Measurements from ENCODE around the gene AOPEP. TPM values are rescaled to one million over a fixed set of nuclear protein-coding genes. Genes with fewer than 3 reads are reported as not detected.
A peak's percentile ranks its signal among the peaks of the same experiment; 100 is the strongest.

AOPEP gene
- total RNA-seq, 1 experiment from 2014 or later: 36.4 TPM

DNA sequence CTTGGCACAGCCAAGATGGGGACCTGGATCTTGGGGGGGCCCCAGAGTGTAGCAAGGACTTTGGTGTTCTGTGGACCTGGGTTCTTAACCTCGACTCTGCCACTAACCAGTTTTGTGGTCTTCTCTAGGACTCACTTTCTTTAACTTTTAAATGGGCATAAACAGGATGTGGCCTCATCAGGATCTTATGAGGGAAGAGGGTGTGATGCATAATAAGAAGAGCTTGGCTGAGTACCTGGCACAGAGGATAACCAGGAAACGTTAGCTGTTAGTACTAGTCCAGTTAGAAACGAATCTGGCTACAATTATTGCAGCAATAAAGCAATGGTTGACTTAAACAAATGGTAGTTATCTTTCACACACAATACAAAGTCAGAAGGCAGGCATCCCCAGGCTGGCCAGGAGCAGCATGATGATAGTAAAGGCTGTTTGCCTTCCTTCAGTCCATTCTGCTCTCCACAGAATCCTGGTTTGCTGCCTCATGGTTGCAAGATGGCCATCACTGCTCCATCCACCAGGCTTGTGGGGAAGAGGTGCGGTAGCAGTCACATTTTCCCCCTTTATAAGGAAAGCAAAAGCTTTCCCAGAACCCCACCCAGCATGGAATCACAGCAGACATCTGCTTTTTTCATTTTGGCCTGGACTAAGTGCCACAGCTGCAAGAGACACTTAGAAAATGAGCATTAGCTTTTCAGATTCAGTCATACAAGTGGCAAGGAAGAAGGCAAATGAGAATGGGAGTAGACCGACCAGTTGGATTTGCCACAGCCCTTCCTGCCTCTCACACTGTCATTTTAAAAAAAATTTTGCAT is 225.0 kb downstream of the AOPEP start:
- H3K4me1 ChIP-seq (ENCODE audit: control insufficient read depth, insufficient read depth, low read length): peaks cover 16% of the 10 kb centered on the region
- ChIA-PET CTCF (no interaction called here), POLR2A (interaction anchor here (0.9 kb wide), 1 partner anchor 140 kb away, joined by 3 read pairs; no protein-coding TSS in a partner anchor)
- peak overlapping the region; percentile 59; the same call in 1 of the 2 replicates for H3K27ac ChIP-seq (ENCODE audit: low read length)
- ATAC-seq (no peak), DNase-seq (ENCODE audit: low read depth, low spot score) (no peak)
- H3K36me3 ChIP-seq (ENCODE audit: control insufficient read depth, insufficient read depth, low read length): no peaks in the 10 kb centered on the region
- TF ChIP-seq POLR2AphosphoS5 (IDR thresholded peaks at IDR 0.05; ENCODE audit: low read depth, low read length): no peak
- TF ChIP-seq SIN3A (IDR thresholded peaks at IDR 0.05; ENCODE audit: borderline replicate concordance, insufficient read depth, low read depth, low read length): no peak
- TF ChIP-seq, protein P1, sequence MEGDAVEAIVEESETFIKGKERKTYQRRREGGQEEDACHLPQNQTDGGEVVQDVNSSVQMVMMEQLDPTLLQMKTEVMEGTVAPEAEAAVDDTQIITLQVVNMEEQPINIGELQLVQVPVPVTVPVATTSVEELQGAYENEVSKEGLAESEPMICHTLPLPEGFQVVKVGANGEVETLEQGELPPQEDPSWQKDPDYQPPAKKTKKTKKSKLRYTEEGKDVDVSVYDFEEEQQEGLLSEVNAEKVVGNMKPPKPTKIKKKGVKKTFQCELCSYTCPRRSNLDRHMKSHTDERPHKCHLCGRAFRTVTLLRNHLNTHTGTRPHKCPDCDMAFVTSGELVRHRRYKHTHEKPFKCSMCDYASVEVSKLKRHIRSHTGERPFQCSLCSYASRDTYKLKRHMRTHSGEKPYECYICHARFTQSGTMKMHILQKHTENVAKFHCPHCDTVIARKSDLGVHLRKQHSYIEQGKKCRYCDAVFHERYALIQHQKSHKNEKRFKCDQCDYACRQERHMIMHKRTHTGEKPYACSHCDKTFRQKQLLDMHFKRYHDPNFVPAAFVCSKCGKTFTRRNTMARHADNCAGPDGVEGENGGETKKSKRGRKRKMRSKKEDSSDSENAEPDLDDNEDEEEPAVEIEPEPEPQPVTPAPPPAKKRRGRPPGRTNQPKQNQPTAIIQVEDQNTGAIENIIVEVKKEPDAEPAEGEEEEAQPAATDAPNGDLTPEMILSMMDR (IDR thresholded peaks at IDR 0.05): no peak
- TF ChIP-seq, protein P2, sequence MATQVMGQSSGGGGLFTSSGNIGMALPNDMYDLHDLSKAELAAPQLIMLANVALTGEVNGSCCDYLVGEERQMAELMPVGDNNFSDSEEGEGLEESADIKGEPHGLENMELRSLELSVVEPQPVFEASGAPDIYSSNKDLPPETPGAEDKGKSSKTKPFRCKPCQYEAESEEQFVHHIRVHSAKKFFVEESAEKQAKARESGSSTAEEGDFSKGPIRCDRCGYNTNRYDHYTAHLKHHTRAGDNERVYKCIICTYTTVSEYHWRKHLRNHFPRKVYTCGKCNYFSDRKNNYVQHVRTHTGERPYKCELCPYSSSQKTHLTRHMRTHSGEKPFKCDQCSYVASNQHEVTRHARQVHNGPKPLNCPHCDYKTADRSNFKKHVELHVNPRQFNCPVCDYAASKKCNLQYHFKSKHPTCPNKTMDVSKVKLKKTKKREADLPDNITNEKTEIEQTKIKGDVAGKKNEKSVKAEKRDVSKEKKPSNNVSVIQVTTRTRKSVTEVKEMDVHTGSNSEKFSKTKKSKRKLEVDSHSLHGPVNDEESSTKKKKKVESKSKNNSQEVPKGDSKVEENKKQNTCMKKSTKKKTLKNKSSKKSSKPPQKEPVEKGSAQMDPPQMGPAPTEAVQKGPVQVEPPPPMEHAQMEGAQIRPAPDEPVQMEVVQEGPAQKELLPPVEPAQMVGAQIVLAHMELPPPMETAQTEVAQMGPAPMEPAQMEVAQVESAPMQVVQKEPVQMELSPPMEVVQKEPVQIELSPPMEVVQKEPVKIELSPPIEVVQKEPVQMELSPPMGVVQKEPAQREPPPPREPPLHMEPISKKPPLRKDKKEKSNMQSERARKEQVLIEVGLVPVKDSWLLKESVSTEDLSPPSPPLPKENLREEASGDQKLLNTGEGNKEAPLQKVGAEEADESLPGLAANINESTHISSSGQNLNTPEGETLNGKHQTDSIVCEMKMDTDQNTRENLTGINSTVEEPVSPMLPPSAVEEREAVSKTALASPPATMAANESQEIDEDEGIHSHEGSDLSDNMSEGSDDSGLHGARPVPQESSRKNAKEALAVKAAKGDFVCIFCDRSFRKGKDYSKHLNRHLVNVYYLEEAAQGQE (IDR thresholded peaks at IDR 0.05; ENCODE audit: insufficient read depth in 1 of 2, low read depth in 2 of 2, low read length in 1 of 2): no peak
- TF ChIP-seq TCF7L2 (IDR thresholded peaks at IDR 0.05; ENCODE audit: low read depth, low read length): no peak
- BruUV-seq (replicated peaks): no TSS peak
- intact Hi-C loops (cut with micrococcal nuclease; ENCODE audit: unreplicated experiment) (no loop called here), in situ Hi-C loops (cut with HindIII; ENCODE audit: low pct_unique_long_range_greater_than_20kb, low sequenced_read_pairs) (no loop called here)
- H3K4me3 ChIP-seq (ENCODE audit: low read depth in 2 of 2, low read length in 2 of 2): no peak overlapping the region
- no peaks in the 10 kb centered on the region for H3K27me3 ChIP-seq (ENCODE audit: control insufficient read depth, insufficient read depth, low read length)
- H3K9me3 ChIP-seq (ENCODE audit: control insufficient read depth, insufficient read depth, low read depth, low read length): no peaks in the 10 kb centered on the region

DNA sequence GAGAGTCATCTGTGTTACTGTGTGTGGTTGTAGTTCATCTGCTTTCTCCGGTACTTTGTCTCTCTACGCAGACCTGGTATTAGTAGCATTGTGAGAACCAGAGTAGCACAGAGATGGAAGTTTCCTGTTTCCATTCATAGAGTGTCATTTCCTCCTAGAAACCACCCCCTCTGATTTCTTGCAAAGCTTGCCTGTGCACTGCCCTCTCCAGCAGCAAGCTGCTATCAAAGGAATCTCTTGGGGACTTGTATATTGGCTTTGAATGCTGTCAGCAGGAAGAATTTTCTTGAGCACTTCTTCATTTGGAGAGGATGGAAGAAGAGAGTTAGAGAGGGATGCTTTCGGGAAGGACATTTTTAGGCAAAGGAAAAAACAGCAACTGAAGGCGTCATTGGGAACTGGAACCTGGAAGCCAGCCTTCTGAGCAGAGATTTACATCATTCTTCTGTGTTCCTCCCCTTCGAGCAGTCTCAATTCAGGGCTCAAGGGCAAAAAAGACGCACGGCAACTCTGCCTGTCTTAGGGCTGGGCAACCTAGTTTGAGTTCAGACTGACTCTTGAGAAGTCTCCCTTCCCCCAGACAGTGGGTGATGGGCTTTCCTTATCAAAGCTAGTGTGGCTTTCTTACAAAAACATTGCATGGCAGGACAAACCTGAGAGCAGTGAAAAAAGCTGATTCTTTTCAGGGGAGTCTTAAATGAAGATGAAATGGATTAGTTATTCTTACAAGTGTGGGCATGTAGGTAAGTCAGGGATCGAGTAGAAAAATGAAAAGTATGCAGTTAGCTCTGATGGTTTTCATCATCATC is 226.3 kb downstream of the AOPEP start:
- in situ Hi-C loops (cut with HindIII; ENCODE audit: low pct_unique_long_range_greater_than_20kb, low sequenced_read_pairs) (no loop called here), intact Hi-C loops (cut with micrococcal nuclease; ENCODE audit: unreplicated experiment) (no loop called here)
- ChIA-PET CTCF (no interaction called here), POLR2A (no interaction called here)
- TF ChIP-seq POLR2AphosphoS5 (IDR thresholded peaks at IDR 0.05; ENCODE audit: low read depth, low read length) (no peak), SIN3A (IDR thresholded peaks at IDR 0.05; ENCODE audit: borderline replicate concordance, insufficient read depth, low read depth, low read length) (no peak), TCF7L2 (IDR thresholded peaks at IDR 0.05; ENCODE audit: low read depth, low read length) (no peak)
- TF ChIP-seq, protein P1 (IDR thresholded peaks at IDR 0.05): no peak
- TF ChIP-seq, protein P2 (IDR thresholded peaks at IDR 0.05; ENCODE audit: insufficient read depth in 1 of 2, low read depth in 2 of 2, low read length in 1 of 2): no peak
- BruUV-seq (replicated peaks): no TSS peak
- no peaks in the 10 kb centered on the region for H3K36me3 ChIP-seq (ENCODE audit: control insufficient read depth, insufficient read depth, low read length)
- no peaks in the 10 kb centered on the region for H3K9me3 ChIP-seq (ENCODE audit: control insufficient read depth, insufficient read depth, low read depth, low read length)
- ATAC-seq: no peak
- no peaks in the 10 kb centered on the region for H3K27me3 ChIP-seq (ENCODE audit: control insufficient read depth, insufficient read depth, low read length)
- 0 out of 2 replicates have a peak overlapping the region, but pooled peaks have one; percentile 29 for H3K27ac ChIP-seq (ENCODE audit: low read length)
- H3K4me1 ChIP-seq (ENCODE audit: control insufficient read depth, insufficient read depth, low read length): peaks cover 16% of the 10 kb centered on the region
- DNase-seq (ENCODE audit: low read depth, low spot score): no peak
- no peak overlapping the region for H3K4me3 ChIP-seq (ENCODE audit: low read depth in 2 of 2, low read length in 2 of 2)

All from Panc1 (cell line).